ENCODE measurements around the gene CDH24.

DNA sequence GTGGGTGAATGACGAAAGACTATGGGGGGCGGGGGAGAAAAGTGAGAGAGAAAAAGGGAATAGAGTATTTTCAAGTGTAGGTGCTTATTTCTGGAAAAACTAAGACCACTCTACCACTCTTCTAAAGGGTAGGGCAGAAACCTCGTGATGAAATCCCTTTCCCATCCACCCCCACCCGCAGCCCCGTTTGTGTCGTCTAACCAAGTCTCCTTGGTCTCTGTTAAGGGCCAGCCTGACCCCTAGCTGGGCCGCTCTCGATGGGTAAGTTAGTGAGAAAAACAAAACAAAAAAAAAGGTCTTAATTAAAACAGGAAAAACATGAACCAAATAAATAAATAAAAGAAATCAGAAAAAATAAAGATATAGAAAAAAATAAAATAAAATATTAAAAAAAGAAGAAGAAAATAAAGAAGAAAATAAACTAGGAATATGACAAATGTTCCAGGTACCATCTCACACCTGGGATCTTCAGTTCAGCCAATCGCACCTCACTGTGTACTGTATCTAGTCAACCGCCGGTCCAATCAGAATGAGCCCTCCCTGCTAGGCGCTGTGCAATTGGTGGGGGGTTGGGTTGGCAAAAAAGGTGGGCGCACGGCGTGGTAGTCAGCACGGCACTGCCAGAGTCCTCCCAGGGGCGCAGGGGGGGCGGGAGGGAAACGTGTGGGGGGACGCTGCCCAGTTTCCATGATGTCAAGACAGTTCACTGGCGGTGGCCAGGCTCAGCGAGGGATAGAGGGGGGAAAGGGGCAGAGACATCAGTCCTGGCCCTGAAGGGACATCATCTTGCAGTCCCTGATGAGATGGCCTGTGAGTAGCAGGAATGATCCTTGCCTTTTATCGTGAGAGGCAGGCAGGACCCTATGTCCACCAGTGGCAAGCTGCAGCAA is 9.8 kb upstream of the CDH24 start:
- TF ChIP-seq, protein P1, sequence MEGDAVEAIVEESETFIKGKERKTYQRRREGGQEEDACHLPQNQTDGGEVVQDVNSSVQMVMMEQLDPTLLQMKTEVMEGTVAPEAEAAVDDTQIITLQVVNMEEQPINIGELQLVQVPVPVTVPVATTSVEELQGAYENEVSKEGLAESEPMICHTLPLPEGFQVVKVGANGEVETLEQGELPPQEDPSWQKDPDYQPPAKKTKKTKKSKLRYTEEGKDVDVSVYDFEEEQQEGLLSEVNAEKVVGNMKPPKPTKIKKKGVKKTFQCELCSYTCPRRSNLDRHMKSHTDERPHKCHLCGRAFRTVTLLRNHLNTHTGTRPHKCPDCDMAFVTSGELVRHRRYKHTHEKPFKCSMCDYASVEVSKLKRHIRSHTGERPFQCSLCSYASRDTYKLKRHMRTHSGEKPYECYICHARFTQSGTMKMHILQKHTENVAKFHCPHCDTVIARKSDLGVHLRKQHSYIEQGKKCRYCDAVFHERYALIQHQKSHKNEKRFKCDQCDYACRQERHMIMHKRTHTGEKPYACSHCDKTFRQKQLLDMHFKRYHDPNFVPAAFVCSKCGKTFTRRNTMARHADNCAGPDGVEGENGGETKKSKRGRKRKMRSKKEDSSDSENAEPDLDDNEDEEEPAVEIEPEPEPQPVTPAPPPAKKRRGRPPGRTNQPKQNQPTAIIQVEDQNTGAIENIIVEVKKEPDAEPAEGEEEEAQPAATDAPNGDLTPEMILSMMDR (IDR thresholded peaks at IDR 0.05) = no peak
- no peak for TF ChIP-seq EP300 (IDR thresholded peaks at IDR 0.05)
